ENCODE data around the gene DCAF17.
A peak's percentile ranks its signal among the peaks of the same experiment; 100 is the strongest.
"Not testable (repeated sequence)": the region's sequence is repeated elsewhere in the genome, so short reads cannot be mapped to it uniquely, and the experiment has no call there.

The DCAF17 gene

DNA sequence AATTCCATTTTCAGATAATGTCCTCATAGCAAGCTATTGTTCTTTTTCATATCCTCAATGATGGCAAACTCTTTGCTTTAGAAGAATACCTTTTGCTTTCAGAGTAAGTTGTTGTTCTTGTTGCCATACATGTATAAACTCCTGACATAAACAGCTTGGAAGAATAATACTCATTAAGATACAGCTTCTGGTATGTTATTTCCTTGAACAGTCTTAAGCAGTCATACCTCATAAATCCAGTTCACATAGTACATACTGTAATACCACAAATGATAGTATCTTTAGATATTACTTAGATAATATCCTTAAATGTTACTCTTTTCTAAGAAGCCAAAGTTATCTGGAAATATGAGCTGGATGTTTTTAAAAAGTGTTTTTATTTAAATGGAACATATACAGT is 23.4 kb upstream of the DCAF17 start:
- no peak for DNase-seq

DNA sequence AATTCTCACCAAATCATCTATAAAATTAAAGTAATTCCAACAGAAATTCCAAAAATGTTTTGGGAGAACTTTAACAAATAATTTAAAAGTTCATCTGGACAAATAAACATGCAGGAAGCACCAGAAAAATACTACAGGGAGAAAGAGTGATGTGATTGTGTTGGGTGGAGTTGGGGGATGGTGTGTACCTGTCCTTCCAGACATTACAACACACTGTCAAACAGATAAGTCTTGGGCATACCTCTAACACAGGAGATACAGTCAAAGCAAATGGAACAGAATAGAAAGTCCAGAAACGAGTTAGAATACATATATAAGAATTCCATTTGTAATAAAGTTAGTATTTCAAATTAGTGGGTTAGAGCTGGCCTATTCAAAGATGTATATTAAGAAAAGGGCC is 22.8 kb upstream of the DCAF17 start:
- DNase-seq: no peak

DNA sequence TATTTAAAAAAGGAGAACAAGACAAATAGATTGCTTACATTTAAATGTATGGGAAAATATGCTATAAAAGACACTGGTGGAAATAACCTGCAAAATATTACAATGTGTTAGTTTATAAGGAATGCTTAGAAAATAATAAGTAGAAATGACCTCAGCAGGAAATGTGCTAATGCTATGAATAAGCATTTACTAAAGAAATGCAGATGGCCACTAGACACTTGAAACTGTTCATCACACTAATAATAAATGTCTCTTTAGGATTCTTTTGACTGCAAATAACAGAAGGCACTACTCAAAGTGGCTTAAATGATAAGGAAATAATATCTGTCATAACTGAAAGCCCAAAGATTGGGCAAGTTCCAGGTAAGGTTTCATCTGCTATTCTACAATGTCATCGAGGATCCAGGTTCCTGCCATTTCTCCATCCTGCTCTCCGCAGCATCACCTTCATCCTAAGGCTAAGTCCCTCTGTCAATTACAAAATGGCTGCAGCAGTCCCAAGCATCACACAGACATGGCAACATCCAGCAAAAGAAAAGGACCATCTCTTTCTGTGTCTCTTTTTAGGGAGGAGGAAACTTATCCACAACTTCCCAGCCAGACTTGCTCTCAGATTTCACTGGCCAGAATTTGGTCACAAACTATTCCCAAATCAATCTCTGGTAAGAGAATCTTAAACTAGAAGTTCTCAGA is 22.1 kb upstream of the DCAF17 start:
- no peak for DNase-seq

DNA sequence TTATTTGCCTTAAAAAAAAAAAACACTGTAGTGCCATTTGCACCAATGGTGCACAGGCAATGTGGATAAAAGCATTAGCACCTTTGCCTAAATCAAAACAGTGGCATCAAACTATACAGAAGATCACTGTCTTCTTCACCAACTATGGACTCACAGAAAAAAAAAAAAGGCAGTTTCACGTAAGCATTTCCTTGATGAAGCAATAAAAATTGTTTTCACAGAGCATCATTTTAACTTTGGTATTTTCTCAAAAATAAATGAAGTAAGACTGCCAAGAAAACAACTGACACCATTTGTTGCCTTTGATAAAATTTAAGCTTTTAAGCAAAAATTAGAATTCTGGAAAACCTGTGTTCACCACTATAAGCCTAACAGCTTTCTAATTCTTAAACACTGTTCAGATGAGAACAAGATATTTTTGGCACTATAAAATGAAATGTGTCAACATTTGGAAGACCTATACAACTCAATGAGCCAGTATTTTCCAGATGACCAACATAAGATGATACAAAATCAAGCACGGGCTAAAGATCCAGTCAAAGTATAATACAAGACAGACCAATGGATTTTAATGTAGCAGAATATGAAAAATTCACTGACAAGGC is 21.4 kb upstream of the DCAF17 start:
- no peak for DNase-seq

DNA sequence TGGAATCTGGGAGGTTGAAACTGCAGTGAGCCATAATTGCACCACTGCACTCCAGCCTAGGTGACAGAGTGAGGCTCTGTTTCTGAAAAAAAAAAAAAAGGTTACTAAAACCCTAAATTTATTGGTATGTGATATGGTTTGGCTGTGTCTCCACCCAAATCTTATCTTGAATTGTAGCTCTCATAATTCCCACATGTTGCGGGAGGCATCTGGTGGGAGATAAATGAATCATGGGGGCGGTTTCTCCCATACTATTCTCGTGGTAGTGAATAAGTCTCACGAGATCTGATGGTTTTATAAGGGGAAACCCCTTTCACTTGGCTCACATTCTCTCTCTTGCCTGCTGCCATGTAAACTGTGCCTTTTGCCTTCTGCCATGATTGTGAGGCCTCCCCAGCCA is 19.4 kb upstream of the DCAF17 start:
- not testable (repeated sequence) for DNase-seq

DNA sequence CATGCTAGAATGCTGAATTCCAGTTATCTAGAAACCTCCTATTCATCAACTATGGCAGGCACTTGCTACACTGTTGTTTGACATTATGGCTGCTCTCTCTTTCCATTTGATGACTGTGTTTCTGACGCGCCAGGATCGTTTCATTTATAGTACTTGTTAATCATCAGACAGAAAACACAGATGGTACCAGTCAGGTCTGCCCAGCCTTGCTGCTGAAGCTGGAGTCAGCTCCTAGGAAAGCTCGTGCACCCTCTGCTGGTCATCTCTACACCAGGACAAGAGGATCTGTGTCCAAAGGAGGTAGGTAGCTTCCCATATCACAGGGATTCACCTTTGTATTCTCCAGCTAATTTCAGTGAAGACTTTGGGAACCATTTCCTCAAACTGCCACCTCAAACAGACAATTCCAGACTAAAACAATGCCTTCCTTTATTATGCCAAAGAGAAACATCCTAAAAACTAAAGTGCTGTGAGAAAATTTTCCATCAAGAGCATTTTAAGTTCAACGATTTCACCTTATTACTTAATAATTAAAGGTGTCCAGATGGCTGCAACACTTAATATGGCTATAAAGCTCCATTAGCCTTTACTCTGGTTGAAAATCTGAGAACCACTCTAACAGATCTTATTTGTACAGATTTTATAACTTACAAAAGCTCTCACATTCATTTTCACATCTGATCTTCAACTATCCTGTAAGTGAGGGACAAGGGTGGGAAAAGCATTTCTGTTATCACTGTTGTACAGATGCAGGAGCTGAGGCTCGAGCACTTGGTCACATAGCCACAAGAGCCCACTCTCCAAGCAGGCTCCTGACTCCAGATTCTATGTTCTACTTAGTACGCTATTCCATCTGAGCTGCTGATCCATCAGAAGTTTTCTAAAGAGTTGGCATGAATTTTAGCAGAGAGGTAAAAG is 17.8 kb upstream of the DCAF17 start:
- DNase-seq: peak in 12 of 14 donors; percentile 16 to 91 (median 56)

DNA sequence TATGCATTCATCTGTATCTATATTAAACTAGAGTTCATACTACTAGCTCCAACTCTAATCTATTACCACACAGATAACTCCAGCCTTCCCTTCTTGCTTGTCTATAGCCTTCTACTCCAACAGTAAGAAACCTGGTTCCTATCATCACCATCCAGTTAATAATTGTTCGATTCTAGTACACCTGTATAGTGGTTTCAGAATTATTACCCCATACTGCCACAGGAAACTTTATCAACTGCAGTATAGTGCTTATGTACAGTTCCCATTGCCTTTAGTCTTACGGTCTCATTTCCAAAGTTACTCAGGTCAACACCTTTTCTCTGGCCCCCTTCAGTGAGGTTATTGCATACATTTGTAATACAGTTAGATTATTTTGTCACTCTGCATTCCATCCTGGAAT is 14.7 kb upstream of the DCAF17 start:
- DNase-seq: no peak

DNA sequence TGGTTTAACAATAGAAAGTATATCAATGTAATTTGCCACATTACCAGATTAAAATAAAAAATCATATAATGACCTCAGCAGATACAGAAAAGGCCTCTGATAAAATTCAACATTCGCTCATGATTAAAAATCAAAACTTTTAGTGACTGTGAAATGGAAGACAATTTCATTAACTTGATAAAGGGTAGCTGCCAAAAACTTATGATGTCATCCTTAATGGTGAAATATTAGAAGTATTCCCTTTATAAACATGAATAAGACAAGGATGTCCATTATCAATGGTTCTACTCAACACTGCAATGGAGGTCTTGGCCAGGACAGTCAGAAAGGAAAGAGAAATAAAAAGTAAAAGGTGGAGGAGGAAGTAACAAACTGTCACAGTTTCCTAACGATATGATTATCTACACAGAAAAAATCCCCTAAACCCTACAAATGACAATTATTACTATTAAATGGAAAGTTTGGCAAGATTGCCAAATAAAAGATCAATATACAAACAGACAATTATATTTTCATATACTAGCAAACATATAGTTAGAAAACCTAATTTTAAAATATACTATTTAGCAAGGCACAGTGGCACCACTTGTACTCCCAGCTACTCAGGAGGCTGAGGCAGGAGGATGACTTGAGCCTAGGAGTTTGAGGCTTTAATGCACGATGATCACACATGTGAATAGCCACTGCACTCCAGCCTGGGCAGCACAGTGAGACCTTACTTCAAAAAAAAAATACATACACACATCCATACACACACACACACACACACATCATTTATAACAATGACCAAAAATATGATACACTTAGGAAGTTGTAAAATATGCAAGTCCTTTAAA is 13.1 kb upstream of the DCAF17 start:
- DNase-seq: no peak

DNA sequence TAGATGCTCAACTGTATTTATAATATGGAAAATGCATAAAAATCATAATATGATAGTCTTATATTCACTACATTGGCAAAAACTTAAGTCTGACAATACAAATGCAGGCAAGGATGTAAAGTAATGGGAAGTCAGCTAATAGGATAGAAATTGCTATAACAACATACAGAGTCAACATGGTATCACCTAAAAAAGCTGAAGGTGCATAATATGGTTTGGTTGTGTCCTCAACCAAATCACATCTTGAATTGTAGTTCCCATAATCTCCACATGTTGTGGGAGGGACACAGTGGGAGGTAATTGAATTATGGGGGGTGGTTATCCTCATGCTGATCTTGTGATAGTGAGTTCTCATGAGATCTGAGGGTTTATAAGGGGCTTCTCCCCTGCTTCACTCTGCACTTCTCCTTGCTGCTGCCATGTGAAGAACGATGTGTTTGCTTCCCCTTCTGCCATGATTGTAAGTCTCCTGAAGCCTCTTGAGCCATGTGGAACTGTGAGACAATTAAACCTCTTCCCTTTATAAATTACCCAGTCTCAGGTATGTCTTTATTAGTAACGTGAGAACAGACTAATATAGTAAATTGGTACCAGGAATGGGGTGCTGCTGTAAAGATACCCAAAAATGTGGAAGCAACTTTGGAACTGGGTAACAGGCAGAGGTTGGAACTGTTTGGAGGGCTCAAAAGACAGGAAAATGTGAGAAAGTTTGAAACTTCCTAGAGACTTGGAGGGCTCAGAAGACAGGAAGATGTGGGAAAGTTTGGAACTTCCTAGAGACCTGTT is 11.1 kb upstream of the DCAF17 start:
- DNase-seq: not testable (repeated sequence)

DNA sequence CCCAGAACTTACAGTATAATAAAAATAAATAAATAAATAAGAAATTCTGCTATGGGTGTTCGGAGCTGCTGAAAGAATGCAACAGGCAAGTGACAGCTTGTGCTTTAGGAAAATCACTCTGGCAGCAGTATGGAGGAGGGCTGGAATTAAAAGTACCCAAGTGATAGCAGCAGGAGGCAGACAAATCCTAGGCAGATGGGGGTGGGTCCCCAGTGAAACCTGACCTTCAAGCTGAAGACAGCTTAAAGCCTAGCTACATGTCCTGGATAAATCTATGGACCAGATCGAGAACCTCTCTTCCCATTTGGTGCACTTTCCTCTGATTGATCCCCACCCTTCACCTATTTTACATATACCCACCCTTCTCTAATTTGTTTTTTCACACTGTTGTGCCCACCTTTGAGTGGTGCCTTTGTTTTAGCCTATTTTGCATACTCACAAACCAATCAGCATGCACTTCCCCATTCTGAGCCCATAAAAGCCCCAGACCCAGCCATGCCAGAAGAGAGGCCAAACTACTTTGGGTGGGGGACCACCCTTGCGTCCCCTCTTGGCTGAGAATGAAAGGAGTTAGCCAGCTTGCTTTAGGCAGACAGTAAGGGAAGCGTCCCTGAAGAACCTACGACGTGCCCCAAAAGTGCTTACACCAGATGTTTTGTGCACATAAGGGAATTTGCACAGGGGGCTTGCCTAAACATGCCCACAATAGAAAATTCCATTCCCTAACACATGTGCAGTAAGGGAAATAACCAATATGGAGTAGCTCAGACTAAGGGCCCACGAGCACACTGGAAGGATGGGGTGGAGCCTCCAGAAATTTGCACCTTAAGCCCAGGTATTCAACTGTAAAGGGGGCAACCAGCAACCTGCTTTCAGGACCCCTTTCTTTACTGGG is 3.3 kb upstream of the DCAF17 start:
- DNase-seq: no peak

DNA sequence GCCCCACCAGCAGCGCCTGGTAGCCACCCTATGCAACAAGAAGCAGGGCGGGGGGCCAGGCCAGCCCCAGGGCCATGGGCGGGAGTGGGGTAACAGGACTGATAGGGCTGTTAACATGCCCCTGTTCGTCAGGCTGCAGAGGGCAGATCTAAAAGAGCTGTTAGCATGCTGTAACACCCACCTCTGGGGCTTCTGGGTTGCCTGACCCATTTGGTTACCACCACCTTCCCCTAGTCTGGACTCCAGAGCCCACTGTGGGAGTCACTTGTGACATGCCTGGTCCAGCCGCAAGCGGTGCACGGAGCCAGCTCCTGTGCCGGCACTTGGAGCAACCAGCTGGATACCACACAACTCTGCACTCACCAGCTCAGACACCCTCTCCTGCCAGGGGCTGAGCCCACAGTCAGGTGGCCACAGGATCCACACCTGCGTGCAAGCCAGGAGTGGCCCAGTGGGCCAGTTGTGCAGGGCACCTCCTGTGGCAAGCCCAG is 2.3 kb upstream of the DCAF17 start:
- no peak for DNase-seq

DNA sequence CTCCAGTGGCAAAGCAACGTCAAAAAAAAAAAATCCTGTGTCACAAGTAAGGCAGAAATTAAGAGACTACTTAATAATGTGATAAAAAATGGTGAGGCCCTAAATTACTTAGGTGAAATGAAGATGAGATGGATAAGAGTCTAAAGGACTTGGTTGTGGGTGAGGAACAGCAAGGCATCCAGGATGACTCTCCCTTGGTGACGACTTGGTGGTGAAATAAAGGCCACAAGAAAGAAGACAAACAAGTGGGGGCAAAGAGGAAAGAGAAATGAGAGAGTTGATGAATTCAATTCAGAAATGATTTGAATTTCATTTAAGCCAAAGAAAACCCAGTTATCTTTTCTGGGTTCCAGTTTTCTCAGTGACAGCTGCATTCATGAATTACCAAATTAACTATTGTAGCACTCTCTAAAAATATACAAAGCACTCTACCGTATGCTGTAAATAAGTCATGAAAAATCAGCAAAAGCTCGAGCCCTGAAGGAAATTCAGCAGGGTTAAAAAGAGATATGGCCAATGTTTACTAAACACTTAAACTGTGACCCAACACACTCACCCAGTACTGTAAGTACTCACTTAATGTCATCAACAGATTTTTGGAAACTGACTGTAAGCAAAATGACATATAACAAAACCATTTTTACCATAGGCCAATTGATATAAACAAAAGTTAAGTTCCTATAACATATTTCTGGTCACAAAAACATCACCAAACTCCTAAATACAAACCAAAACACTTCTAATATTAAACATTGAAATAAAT is 1.6 kb upstream of the DCAF17 start:
- no peak for DNase-seq

DNA sequence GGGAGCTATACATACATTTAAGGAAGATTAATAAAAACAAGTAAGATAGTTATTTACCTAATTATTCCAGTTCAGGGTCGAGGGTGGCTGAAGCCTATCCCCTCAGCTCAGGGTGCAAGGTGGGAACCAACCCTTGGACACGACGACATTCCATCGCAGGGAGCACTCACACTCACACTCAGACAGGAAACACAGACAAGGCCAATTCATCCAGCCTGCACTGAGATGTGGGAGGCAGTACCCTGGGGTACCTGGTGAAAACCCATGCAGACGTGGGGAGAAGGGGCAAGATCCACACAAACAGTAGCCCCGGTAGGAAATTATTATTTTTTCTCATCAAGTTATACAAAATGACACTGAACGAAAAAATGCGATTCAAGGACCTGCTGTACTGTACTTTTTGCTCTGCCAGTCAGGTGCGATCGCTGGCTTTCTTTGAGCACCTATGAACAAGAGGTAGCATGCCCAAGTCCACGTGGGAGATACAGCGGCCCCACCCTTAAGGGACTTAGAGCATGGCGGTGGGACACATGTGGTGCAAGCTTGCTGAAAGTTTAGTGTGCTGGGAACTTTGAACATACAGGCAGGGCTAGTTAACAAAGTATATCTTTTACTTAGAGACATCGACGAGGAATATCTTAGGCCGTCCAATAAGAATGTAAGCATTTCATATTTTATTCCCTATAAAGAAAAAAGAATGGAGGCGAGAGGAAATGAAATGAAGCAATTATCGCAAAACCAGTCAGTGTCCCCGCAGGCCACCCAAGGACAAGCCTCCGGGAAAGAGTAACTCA is 860 bp upstream of the DCAF17 start:
- DNase-seq: peak in 3 of 14 donors; percentile 11 to 20 (median 11)

DNA sequence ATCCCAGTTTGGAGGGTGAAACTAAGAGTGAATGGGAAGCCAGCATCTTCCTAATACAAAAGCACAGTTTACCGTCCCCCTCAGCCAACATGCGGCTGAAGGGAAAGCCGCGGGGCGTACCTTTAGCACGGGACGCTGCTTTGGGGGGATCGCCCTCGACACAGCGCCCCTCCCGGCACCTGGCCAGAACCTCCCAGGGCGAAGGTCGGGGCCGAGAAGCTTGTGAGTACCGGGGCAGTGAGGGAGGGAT is 338 bp upstream of the DCAF17 start, which contains the start of gene METTL8:
METTL8 (minus strand) TSS at position 228 of the 250 bp plus-strand sequence. CDS start 41,805 bp downstream, outside the sequence.
- DNase-seq: no peak

DNA sequence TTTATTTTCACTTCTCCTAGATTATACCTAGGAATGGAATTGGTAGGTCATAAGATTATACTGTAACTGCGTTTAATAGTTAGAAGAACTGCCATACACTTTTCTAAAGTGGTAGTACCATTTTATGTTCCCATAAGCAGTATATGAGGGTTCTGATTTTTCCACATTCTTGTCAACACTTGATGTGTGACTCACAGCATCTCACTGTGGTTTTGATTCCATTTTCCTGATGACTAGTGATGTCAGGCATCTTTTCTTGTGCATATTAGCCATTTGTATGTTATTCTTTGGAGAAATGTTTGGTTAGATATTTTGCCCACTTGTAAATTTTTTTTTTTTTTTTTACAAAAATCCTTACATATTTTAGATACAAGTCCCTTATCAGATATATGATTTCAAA is 2.3 kb downstream of the DCAF17 start:
- no peak for DNase-seq

DNA sequence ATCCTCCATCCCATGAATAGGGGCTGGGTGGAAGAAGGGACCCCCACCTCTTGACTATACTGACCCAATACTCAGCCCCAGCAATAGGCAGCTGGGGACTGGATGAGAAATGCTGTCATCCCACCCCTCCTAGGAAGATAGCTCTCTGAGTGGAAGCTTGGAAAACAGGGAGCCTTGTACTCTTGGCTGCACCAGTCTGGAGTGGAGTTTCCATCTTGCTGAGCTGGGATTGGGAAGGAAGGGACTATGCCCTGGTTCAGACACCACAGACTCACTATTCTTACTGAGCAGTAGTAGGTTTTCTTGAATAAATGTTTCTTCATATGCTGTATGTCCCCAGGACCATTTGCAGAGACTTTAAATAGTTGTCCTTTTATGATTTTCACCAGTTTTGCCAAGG is 7.4 kb downstream of the DCAF17 start:
- no peak for DNase-seq

DNA sequence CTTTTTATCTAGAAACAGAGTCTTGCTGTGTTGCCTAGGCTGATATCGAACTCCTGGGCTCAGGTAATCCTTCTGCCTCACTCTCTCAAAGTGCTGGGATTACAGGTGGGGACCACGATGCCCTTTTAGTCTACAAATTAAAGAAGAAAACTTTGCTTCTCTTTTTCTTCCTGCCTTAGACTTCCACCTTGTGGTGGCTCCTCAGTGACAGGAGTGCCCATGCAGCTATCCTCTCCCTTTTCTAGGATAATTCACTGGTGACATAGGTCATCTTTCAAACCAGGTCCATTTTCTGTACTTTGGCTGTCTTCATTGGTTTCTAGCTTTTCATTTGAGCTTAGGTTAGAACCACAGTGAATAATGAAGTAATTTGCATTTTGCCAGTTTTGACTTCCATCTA is 13.6 kb downstream of the DCAF17 start:
- no peak for DNase-seq

DNA sequence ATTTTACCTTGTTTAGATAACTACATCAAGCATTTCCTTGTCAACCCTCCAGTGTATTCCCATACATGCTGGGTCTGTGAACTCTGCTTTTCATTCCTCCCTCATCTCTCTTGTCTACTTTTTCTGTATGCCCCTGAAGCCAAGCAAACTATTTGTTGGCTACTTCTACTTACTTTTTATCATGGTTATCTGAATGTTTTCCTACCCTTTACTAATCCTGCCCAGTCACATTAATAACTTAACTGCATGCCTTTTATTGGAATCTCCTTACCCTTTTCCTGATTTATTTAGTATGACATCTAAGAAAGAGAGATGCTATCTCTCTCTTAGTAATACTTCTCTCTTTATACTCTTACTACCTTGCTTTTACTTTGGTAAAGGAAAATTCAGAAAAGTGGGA is 17.0 kb downstream of the DCAF17 start:
- DNase-seq: no peak

DNA sequence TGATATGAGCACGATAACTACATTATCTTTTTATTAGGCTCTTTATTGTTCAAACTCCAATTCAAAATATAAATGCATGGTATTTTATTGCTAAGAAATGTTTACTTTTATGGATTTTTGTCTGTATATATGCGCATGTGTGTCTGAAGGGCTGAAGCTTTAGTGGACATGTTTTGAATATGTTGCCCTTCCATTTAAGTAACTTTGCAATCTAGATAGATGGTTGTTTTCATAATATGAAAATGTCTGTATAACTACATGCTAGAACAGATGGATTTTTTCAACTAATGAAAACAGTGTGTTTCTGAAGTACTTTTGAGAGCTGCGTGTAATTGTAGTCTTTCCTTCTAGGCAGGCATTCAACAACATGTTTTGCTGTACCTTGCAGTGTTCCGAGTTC is 18.7 kb downstream of the DCAF17 start:
- DNase-seq: no peak

Measured in C1 segment of cervical spinal cord (tissue), 14 donors.